Activated CD4-positive, alpha-beta T cell treated with anti-CD3 and anti-CD28 coated beads, Interleukin-2, Interleukin-6, amounts not matched to agents 100 ng/mL and 50 ng/mL, durations not matched to agents 16 hours and 8 hours (primary cell): Measurements from ENCODE around the gene RCAN3.
"Not testable (repeated sequence)": the region's sequence is repeated elsewhere in the genome, so short reads cannot be mapped to it uniquely, and the experiment has no call there.

ENCODE experiments used
- DNase-seq: peaks from one replicate; pipeline ENCODE4 v3.0.0-alpha.2; 2020

RCAN3 gene

GRCh38 chr1:24502709-24503058 is at the start of gene RCAN3:
TSS of gene RCAN3 (plus strand) at chr1:24502836. CDS start at chr1:24514373, 11,537 bp downstream.
- DNase-seq: peak; percentile 94

GRCh38 chr1:24452922-24453485 is 49.6 kb upstream of the RCAN3 start:
- no peak for DNase-seq

DNA sequence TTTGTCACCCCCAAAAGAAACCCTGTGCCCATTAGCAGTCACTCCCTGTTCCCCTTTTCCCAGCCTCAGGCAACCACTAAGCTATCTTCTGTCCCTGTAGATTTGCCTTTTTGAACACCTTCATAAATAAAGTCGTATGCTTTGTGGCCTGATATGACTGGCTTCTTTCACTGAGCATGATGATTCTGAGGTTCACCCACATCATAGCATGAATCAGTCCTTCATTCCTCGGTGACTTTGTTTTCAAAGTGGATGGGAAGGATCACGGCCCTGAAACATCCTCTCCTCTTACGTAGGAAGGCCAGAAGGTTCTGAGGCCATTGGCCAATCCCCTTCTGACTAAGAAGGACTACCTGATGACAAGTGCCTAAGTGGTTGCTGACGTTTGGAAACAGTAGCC is 48.0 kb upstream of the RCAN3 start:
- DNase-seq: no peak

- no peak for DNase-seq
These were observed 47.4 kb upstream of the RCAN3 start for GRCh38 chr1:24455272-24455671.

DNA sequence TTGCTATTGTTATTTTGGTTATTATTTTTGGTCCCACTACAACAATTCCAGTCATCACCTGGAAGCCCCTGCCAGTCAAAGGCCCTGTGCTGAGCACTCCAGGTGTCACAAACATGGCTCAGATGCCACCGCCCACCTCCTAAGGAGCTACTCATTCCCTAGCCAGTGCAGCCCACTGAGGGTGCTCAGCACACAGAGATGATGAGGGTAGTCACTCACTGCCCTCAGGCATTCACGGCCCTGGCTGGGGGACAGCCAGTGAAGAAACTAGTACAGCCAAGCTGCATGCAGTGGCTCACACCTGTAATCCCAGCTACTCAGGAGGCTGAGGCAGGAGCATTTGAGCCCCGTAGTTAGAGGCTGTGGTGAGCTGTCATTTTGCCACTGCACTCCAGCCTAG is 44.8 kb upstream of the RCAN3 start:
- DNase-seq: no peak

DNA sequence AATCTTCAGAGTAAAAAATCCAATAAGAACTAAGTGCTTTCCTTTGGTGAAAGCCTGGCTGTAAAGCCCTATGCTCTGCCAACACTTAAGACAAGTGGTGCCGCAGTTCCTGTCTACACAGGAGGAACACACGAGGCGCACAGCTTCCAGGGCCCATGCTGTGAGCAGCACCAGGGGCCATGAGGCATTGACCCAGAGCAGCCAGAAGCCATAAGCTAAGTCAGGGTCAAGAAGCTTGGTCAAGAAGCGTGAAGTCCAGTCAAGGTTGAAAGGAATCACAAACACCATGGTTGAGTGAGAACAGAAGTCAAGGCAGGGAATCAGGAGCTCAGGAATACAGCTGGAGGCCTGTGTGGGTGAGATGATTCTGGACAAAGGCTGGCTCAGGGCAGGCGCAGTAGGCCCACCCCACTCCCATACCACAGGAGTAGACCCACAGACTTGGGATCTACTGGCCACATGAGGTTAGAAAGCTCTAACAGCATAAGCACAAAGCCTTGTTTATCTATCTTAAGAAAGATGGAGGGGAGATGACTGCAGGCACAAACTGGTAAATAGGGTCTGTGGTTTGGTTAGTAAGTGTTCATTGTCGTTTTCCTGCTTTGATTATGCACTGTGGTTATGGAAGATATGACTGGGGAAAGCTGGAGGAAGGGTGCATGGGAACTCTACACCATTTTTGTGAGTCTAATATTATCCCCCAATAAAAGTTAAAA is 42.9 kb upstream of the RCAN3 start:
- DNase-seq: no peak

- DNase-seq: not testable (repeated sequence)
These were observed 40.5 kb upstream of the RCAN3 start for GRCh38 chr1:24462128-24462527.

- no peak for DNase-seq
These were observed 38.6 kb upstream of the RCAN3 start for GRCh38 chr1:24463776-24464735.

- no peak for DNase-seq
These were observed 37.5 kb upstream of the RCAN3 start for GRCh38 chr1:24465099-24465498.

DNA sequence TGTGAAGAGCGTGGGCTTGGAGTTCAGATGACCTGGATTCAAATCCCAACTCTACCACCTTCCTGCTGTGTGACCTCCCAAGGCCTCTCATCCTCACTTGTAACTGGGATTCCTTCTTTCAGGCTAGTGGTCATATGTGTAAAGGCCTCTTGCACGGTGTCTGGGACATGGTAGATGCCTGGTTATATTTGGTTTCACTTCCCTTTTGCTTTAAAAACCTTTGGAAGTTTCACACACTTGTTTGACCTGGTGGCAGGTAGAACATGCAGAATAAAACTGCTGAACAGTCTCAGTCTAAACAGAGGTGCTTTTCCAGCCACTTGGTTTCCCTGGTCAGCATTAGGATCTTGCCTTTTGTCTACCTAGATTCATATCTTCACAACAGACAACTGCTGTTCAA is 37.0 kb upstream of the RCAN3 start:
- no peak for DNase-seq

- no peak for DNase-seq
These were observed 33.8 kb upstream of the RCAN3 start for GRCh38 chr1:24468685-24469316.

DNA sequence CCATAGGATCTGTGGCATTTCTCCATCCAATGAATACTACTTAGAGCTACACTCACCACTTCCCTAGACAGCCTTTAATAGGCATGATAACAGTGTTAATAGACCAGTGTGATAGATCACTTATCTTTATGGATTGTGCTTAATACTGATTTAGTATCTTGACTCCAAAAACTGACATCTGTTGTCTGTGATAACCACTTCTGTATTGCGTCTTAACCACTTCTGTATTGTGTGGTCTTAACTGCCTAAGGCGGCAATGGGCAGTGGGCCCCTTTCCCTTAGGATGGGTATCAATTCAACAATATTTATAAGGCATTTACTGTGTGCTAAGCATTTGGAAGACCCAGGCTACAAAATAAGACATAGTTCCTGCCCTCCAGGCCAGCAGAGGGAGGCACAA is 32.0 kb upstream of the RCAN3 start:
- no peak for DNase-seq

DNA sequence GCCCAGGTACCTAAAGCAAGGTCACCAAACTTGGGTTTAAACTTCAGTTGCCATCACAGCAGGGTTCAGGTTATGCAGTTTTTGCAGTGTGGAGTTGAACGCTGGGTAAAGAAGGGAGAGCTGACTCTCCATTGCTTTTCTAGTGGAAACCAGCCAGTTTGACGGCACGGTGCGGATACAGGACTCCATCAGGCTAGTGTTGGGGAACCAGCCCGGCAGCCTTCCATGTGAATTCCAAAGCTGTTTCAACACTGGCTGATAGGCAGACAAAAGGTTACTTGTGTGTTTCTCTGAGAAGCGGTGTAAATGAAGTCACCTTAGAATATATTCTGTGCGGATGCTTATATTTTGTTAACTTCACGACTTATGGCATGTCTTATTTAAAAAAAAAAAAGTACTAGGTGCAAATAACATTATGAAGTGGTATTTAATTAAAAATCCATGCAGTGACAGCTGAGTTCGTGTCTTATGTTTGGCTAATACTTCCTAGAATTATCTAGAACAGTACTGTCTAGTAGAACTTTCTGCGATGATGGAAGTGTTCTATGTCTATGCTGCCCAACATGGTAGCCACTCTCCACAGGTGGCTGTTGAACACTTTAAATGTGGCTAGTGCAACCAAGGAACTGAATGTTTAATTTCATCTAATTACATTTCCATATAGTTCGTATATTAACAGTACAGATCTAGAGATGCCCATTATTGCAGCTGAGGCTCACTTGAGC is 29.9 kb upstream of the RCAN3 start:
- DNase-seq: no peak

DNA sequence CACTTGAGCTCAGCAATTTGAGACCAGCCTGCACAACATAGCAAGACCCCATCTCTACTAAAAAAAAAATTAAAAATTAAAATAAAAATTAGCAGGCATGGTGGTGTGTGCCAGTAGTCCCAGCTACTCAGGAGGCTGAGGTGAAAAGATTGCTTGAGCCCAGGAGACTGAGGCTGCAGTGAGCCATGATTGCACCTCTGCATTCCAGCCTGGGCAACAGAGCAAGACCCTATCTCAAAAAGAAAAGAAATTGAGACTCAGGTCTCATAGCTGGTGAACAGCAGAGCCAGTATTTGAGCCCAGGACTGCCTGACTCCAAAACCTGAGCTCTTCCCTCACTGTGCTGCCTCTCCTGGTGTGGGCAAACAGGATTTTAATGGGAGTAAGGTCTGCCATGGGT is 28.4 kb upstream of the RCAN3 start:
- DNase-seq: no peak

- DNase-seq: no peak
These were observed 26.9 kb upstream of the RCAN3 start for GRCh38 chr1:24475700-24476099.

DNA sequence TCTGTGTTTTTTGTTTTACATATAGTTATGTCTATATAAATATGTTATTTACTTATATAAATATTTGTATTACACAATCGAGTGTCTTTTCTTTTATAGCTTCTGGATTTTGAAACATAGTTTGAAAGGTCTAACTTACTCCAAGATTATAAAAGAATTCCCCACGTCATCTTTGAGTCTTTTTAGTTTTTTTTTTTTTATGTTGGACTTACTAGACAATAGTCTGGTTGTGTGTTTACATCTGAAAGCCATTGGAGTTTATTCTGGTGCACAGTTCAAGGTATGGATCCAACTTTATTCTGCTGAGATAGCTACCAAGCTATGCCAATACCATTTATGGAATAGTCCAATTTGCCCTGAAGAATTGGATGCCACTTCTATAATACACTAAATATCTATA is 26.1 kb upstream of the RCAN3 start:
- DNase-seq: no peak

GRCh38 chr1:24477309-24477708 is 25.3 kb upstream of the RCAN3 start:
- DNase-seq: no peak

DNA sequence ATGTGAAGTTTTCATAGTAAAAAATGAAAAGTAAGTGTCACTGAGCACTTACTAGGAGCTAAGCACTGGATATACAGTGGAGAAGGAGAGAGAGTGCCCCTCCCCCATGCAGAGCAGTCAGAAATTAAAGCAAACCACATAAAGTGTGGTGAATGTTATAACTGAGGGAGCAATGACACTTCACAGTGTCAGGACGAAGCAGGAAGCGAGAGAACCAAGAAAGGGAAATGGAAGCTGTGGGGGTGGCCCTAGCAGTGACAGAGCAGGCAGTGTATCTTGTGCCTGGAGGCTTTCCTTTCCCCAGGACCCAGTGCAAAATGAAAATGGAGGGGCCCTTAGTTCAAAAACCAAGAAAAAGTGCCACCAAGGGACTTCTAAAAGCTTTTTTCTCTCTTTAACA is 21.5 kb upstream of the RCAN3 start:
- peak; percentile 73 for DNase-seq

DNA sequence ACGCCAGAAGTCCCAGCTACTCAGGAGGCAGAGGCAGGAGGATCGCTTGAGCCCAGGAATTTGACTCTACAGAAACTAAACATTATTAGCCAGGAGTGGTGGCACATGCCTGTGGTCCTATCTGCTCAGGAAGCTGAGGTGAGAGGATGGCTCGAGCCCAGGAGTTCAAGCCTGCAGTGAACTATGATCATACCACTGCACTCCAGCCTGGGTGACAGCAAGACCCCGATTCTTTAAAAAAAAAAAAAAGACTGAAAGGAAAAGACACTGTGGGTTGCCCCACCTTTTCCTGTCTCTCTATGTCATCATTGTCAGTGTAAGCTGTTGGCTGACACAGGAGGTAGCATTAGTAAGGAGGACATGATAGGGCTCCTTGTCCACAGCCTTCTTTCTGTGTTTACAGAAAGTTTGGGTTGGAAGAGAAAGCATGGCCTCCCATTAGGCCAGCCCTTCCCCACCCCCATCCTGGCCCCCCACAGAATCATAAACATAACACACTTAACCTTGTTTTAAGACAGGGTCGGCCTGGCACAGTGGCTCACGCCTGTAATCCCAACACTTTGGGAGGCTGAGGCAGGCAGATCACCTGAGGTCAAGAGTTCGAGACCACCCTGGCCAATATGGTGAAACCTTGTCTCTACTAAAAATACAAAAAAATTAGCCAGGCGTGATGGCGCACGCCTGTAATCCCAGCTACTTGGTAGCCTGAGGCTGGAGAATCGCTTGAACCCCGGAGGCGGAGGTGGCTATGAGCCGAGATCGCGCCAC is 20.6 kb upstream of the RCAN3 start:
- DNase-seq: peak; percentile 58

- peak; percentile 53 for DNase-seq
These were observed 19.2 kb upstream of the RCAN3 start for GRCh38 chr1:24483441-24483840.

DNA sequence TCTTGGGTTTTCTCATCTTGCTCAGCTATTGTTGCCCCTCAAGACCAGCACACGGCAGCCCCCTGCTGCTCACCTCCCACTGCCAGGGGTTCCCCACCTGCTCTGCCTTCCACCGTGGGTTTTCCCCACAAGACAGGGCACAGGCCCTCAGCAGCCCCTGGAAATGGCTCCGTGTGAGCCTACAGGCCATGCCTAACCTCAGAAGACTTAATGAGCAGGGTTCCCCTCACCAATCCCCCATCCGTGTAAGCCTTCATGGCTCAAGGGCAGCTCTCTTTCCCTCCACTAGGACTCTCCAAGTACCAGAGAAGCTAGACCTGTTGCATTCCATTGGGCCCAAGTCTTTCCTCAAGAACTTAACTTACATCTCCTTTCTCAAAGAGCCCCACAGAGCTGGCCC is 18.4 kb upstream of the RCAN3 start:
- DNase-seq: no peak
